KMS-11 (cell line): Measurements from ENCODE around the gene TRIO.

ENCODE experiments used
- H2AFZ ChIP-seq: fragments of 200-600 bp; sonication (generic); 2 replicates; pipeline ENCODE4 v1.6.1; 2016; ENCODE audit warnings: antibody characterized with exemption, mixed run types, low read depth
- H3K27ac ChIP-seq: fragments of 200-600 bp; sonication (generic); 2 replicates; pipeline ENCODE4 v1.6.1; 2016; ENCODE audit warnings: mild to moderate bottlenecking, mixed run types
- H3K27me3 ChIP-seq: fragments of 200-600 bp; sonication (generic); 2 replicates; pipeline ENCODE4 v1.6.1; 2017; ENCODE audit warnings: mild to moderate bottlenecking, low read depth, mixed run types, moderate library complexity; ENCODE audit not compliant: insufficient read depth
- H3K36me3 ChIP-seq: fragments of 200-600 bp; sonication (generic); 2 replicates; pipeline ENCODE4 v1.6.1; 2017; ENCODE audit warnings: mild to moderate bottlenecking, mixed run types; ENCODE audit not compliant: insufficient read depth
- H3K4me1 ChIP-seq: fragments of 200-600 bp; sonication (generic); 2 replicates; pipeline ENCODE4 v1.6.1; 2016; ENCODE audit warnings: mild to moderate bottlenecking, low read depth, mixed run types; ENCODE audit not compliant: poor library complexity, severe bottlenecking
- H3K4me2 ChIP-seq: fragments of 200-600 bp; sonication (generic); 2 replicates; pipeline ENCODE4 v1.7.0; 2016; ENCODE audit warnings: mild to moderate bottlenecking, mixed run types
- H3K4me3 ChIP-seq: fragments of 200-600 bp; sonication (generic); IDR thresholded peaks from 2 replicates; pipeline ENCODE4 v1.6.1; 2017; ENCODE audit warnings: low read depth, low read length, mixed read lengths; ENCODE audit not compliant: insufficient read depth
- H3K79me2 ChIP-seq: fragments of 200-600 bp; sonication (generic); 2 replicates; pipeline ENCODE4 v1.6.1; 2016; ENCODE audit warnings: low read depth, mixed run types; ENCODE audit not compliant: insufficient read depth
- H3K9ac ChIP-seq: fragments of 200-600 bp; sonication (generic); 2 replicates; pipeline ENCODE4 v1.6.1; 2016; ENCODE audit warnings: mild to moderate bottlenecking, mixed run types
- H4K20me1 ChIP-seq: fragments of 200-600 bp; sonication (generic); 2 replicates; pipeline ENCODE4 v1.6.1; 2016; ENCODE audit warnings: mild to moderate bottlenecking, mixed run types; ENCODE audit not compliant: insufficient read depth
- TF ChIP-seq, protein P1 (sequence below): fragments of 200-600 bp; sonication (generic); conservative IDR thresholded peaks from 2 replicates; pipeline ENCODE4 v1.6.1; 2017; ENCODE audit warnings: low read depth, mild to moderate bottlenecking, antibody characterized with exemption, low read length, moderate library complexity, mixed read lengths

TRIO gene

DNA sequence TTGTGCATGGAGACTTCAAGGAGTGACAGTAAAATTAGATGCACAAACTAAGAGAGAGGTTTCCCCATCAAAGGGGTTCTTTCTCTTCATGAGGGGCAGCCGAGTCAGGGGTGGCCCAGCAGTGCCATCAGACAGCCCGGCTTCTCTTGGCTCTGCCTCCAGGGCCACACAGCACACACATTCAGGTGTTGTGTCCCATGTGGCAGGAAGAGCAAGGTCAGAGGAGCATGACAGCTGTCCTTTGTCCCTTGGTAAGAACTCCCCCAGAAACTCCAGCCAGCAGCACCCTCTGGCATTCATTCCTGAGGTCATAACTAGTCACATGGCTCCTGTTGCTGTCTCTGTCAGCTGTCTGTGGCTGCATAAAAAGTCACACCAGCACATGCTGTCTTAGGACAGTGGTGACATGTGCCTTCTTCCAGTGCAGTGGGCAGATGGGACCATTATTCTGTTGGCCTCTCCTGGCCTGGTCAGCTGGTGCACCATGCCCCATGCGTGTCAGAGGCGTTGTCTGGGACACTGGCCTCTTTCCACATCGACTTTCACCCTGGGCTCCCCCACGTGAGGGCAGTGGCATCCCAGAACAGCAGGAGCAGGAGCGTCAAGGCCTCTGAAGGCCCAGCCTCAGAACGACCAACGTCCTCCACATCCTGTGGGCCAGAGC is 360.0 kb downstream of the TRIO start:
- Histone ChIP-seq H3K27ac (no peak overlapping the region), H3K27me3 (no peaks in the 10 kb centered on the region), H2AFZ (no peak overlapping the region), H4K20me1 (no peaks in the 10 kb centered on the region), H3K4me2 (no peak overlapping the region), H3K4me3 (no peak overlapping the region), H3K36me3 (no peaks in the 10 kb centered on the region), H3K9ac (no peak overlapping the region), H3K79me2 (no peaks in the 10 kb centered on the region), H3K4me1 (no peaks in the 10 kb centered on the region)
- TF ChIP-seq, protein P1, sequence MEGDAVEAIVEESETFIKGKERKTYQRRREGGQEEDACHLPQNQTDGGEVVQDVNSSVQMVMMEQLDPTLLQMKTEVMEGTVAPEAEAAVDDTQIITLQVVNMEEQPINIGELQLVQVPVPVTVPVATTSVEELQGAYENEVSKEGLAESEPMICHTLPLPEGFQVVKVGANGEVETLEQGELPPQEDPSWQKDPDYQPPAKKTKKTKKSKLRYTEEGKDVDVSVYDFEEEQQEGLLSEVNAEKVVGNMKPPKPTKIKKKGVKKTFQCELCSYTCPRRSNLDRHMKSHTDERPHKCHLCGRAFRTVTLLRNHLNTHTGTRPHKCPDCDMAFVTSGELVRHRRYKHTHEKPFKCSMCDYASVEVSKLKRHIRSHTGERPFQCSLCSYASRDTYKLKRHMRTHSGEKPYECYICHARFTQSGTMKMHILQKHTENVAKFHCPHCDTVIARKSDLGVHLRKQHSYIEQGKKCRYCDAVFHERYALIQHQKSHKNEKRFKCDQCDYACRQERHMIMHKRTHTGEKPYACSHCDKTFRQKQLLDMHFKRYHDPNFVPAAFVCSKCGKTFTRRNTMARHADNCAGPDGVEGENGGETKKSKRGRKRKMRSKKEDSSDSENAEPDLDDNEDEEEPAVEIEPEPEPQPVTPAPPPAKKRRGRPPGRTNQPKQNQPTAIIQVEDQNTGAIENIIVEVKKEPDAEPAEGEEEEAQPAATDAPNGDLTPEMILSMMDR, result no peak

DNA sequence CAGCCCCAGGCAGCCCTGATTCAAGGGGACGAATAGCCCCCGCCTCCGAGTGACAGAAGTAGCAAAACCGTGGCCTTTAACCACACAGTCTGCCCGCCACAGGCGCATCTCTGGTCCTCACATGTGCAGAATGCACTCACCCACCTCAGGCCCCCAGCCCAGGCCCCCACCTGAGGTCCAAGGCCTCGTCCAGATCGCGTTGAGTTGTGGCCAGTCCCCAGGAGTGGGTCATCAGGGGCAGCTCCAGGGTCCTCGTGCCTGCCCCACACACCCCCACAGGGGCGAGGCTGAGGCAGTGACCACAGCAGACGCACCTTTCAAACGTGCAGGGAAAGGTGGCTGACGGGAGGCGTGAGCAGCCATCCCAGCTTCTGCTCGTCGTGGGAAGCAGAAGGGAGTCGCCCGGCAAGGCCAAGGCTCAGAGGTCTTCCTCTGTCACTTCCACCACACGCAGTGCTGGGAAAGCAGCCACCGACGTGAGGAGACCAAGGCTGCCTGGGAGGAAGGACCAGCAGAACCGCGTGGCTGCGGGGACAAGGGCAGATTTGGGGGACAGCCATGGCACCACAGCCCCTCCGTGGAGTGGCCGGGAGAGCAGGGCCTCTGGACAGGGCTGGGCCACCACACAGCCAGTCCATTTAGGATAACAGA is 360.7 kb downstream of the TRIO start:
- Histone ChIP-seq H3K27ac (no peak overlapping the region), H3K27me3 (no peaks in the 10 kb centered on the region), H3K36me3 (no peaks in the 10 kb centered on the region), H3K4me2 (no peak overlapping the region), H3K4me1 (no peaks in the 10 kb centered on the region), H3K4me3 (no peak overlapping the region), H3K79me2 (no peaks in the 10 kb centered on the region), H4K20me1 (no peaks in the 10 kb centered on the region), H3K9ac (no peak overlapping the region), H2AFZ (no peak overlapping the region)
- TF ChIP-seq, protein P1, result no peak

DNA sequence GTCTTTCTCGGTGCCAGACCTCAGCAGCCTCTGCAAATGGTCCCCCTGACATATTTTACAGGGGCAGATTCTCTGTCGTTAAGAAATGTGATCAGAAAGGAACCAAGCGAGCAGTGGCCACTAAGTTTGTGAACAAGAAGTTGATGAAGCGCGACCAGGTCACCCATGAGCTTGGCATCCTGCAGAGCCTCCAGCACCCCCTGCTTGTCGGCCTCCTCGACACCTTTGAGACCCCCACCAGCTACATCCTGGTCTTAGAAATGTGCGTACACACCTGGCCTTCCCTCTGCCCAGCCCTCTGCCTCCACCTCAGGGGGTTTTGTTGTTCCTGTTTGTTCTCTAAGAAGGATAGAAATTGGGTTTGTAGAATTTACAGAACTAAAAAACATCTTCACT is 361.2 kb downstream of the TRIO start:
- Histone ChIP-seq H3K79me2 (no peaks in the 10 kb centered on the region), H3K36me3 (no peaks in the 10 kb centered on the region), H3K4me2 (no peak overlapping the region), H4K20me1 (no peaks in the 10 kb centered on the region), H3K4me3 (no peak overlapping the region), H2AFZ (no peak overlapping the region), H3K27ac (no peak overlapping the region), H3K9ac (no peak overlapping the region), H3K4me1 (no peaks in the 10 kb centered on the region), H3K27me3 (no peaks in the 10 kb centered on the region)
- TF ChIP-seq, protein P1, result no peak

DNA sequence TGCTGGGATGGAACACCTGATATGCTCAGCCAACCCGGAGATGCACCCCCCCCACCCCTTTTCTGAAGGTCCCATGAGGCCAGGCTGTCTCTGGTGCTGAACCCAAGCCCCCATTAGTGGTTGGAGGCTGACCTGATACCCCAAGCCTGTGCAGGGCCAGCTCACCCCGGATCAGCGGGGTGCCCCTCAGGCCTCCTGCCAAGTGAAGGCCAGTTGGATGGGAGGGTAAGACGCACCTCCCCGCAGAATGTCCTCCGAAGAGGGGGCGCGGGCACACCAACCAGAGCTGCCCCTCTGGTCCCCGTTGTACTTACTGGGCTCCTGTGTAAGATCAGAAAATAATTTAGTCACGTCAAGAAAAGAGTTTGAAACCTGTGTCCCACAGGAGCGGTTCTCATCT is 361.7 kb downstream of the TRIO start:
- H3K4me3 ChIP-seq, result no peak overlapping the region
- no peak overlapping the region for H2AFZ ChIP-seq
- H4K20me1 ChIP-seq, result no peaks in the 10 kb centered on the region
- H3K79me2 ChIP-seq, result no peaks in the 10 kb centered on the region
- H3K27me3 ChIP-seq, result no peaks in the 10 kb centered on the region
- TF ChIP-seq, protein P1, result no peak
- no peaks in the 10 kb centered on the region for H3K36me3 ChIP-seq
- no peaks in the 10 kb centered on the region for H3K4me1 ChIP-seq
- no peak overlapping the region for H3K27ac ChIP-seq
- H3K9ac ChIP-seq, result no peak overlapping the region
- no peak overlapping the region for H3K4me2 ChIP-seq
